HG03066 (cell line): ENCODE results near the gene RASSF5.
"Not testable (repeated sequence)": the region's sequence is repeated elsewhere in the genome, so short reads cannot be mapped to it uniquely, and the experiment has no call there.

Experiments
- ATAC-seq: cut with Tn5 transposase; IDR thresholded peaks from one replicate; pipeline ENCODE4 v1.9.1; 2021; ENCODE audit warnings: low read depth; ENCODE audit not compliant: unreplicated experiment

RASSF5 gene

DNA sequence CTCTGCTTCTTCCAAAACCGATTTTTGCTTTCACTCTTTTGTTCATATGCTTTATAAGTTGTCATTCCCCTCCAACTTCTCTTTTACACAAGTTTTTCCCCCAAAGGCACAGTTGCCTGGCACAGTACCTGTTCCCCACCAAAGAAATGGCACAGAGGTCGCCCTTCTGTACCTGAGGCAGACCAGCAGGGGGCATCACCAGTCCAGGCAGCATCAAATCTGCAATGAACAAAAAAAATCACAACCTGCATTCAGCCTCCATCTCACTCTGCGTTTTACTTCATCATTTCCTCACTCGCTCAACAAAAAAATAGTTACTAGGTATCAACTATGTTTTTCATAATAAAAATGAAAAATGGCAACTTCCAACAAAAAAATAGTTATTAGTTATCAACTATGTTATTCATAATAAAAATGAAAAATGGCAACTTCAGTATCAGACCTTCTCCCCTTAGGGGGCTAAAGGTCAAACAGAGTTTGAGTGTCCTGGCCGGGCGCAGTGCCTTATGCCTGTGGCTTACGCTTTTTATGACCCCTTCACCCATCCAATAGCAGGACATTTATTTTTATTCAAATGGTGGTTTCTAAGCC, 100.9 kb downstream of the RASSF5 start:
- ATAC-seq, result no peak

DNA sequence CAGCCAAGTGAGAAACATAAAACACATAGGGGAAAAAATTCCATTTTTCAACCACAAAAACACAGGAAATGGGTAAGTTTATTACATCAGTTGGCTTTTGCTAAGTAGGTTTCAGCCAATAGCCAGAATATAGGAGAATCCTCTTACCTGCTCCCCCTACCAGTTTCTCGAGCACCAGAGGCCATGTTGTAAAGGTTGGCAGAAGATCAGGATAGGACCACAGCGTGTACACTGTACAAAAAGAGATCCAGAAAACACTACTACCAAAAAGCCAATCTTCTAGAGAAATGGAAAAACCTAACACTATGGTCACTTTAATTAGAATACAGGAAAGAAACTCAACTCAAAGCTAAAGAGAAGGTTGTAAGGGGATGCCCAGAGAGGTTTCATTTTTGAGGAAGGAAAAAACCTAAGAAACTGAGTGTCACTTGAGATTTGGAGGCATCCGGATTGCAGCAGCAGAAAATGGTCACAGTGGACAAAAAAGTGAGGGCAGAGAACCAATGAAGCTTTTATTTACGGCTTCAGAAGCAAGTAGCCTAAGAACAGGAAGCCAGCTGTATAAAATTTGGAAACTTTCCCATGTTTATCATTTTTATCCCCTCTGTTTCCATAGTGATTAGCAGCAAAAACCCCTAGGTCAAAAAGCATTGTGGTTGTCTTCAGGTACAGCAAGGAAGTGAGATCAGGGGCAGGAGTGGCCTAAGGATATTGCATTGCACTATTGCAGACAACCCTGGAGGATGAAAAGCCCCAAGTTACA, 102.1 kb downstream of the RASSF5 start:
- no peak for ATAC-seq

DNA sequence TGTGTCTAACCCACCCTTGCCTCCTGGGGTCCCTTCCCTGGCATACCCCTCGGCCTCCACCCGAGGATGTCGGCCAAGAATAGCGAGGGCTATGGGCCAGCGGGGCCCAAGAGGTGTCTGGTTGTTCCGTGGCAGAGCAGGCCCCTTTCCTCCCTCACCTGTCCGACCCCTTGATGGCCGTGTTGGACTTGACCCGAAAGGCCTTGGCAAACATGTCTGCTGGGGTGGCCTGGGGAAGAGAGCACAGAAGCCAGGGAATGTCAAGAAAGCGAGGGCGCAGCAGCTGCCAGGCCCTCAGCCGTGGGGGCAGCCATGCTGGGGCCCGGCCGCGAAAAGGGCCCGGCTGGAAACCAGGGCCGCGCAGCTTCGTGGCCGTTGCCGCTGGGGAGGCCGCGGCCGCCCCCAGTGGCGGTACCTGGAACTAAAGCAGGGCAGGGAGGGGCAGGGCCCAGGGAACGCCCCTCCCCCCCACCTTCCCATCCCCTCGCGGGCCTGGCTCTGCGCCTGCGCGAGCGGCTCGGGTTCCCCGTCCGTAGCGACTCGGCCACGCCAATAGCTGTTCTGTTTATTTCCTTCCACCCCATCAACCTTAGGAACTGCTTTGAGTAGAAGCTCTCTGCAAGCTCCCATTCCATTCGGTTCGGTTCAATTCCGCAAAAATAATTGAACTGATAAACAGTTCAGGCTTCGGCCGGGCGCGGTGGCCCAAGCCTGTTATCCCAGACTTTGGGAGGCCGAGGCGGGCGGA, 105.0 kb downstream of the RASSF5 start, which contains the start of gene EIF2D:
TSS of gene EIF2D (minus strand) at position 337 of the 748 bp plus-strand sequence. CDS start at position 214, 123 bp downstream.
- ATAC-seq, result peak; percentile 89

DNA sequence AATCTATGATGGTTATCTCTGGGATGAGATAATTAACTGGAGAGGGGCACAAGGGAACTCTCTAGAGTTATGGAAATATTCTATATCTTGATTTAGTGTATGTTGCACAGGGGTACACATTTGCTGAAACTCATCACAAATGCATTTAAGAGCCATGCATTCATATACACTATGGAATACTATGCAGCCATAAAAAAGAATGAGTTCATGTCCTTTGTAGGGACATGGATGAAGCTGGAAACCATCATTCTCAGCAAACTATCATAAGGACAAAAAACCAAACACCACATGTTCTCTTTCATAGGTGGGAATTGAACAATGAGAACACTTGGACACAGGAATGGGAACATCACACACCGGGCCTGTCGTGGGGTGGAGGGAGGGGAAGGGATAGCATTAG, 119.1 kb downstream of the RASSF5 start:
- ATAC-seq, result not testable (repeated sequence)

DNA sequence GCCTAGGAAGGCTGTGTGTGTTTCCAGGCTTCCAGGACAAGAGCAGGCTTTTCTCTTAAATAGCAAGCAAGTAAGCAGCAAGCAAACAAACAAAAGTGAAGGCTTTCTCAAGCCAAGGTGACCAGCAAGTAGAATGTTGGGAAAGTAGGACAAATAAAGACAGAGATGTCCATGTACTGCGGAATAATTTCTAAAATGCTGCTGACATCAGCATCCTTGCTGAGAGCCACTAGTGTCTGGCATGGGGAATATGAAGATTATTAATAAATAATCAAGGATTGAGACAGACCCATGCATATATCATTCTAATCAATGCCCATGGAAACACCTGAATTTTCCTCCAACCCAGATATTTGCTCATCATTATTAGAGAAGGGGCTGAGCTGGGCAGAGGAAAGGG, 121.6 kb downstream of the RASSF5 start:
- no peak for ATAC-seq

DNA sequence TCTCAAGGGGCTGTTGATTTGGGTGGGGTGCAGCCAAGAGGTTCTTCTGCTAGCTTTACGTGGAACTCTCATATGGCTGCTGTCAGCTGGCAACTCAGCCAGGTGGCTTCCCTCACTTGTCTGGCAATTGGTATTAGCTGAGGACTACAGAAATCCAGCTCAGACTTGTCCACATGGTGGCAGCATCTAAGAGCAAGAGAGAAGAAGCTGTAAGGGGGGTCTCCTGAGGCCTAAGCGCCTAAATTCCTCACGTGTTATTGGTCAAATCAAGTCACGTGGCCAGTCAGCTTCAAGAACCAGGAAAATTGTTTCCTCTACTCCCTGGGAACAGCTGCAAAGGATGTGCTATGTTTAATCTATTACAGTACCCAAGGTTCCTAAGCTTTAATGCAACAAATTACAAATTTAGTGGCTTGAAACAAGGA, 123.8 kb downstream of the RASSF5 start:
- ATAC-seq, result no peak

DNA sequence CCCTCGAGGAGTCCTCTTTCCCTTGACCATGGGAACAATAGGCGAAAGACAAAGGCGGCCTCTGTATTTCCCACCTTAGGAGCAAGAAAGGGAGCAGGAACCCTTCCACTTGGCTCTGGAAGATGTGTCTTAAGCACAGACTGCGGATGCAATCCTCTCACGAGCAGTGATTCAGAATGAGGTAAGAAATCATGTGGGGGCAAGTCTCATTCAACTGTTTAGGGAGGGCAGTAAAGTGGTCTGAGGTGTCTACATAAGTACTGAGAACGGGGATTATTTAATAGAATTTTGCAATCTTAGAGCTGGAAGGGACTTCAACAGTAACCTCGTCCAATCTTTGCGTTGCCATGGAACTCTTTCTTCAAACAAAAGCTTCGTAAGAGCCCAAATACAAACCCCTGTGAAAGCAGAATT, 126.4 kb downstream of the RASSF5 start:
- ATAC-seq, result no peak

DNA sequence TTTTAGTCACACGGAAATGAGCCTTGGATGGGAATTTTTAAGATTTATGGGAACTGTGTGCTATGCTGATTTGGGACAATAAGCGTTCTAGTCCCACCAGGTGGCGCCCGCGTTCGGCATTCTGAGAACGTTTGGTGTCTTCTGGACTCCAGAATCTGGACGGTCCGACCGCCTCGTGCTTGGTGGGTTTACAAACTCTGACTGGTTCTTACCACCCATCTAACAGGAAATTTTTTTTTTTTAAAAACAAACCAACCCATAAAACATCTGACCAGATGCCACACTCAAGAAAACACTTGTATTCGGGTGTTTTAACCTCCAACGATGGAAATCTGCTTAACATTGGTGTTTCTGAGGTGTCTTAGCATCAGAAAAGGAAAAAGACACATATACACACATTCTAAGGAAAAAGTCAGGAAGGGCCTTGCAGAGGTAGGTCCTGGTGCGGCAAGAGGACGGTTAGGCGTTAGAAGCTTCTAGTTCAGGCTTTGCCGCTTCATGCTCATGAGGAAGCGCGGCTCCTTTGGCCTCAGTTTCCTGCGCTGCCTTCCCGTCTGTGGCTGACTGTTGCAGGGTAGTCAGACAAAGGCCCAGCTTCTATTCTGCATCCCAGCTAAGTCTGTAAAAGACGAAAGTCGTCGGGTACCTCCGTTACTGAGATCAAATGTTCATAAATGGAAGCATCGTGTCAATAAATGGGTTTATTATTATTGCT, 127.2 kb downstream of the RASSF5 start:
- ATAC-seq, result no peak

DNA sequence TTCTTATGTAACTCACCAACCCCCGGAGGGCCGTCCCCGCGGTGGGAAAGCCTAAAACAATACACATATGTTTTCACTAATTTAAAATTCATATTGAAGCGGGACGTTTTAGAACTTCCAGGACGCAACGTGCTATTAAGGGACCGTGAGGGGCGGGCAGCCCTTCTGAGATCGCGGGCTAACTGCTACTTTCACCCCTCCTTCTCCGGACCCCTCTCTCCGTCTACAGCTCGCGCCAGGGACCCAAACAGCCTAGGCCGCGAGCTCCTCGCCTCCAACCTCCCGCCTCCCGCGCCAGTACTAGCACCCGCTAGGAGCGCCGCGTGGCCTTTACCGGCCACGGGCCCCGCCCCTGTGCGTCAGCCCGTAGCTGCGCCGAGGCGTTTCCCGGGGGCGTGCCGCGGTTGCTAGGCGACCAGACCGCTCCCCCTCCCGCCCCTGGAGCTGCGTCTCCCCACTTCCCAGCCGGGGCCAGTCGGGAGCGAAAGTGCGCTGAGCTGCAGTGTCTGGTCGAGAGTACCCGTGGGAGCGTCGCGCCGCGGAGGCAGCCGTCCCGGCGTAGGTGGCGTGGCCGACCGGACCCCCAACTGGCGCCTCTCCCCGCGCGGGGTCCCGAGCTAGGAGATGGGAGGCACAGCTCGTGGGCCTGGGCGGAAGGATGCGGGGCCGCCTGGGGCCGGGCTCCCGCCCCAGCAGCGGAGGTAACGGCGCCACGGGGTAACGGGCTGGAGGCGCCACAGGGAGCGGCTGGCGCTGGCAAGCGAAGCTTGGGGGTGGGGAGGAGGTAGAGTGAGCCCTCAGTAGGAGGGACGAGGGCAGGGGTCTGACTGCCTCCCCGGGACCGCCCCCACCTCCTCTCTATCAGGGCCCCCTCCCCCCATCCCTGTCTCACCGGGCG, 128.0 kb downstream of the RASSF5 start, which contains the start of gene DYRK3:
TSS of gene DYRK3 (plus strand) at position 457 of the 898 bp plus-strand sequence. CDS start at position 625, 168 bp downstream.
- ATAC-seq, result peak; percentile 92

DNA sequence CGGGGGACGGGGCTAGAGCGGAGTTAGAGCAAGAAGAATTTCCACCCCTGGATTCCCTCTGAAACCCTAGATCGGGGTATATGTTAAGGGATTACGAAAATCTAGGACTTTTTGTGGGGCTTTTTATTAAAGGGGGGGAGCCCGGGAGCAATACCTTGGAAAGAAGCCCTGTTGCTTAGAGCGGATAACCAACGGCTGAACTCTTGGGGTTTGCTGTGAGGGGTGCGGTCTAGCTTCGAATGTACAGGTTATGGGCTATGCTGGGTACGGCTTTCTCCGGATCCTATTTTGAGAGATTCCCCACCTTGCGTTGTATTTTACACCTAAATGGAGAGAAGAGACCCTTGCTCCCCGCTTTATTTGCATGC, 128.6 kb downstream of the RASSF5 start:
- ATAC-seq, result no peak

DNA sequence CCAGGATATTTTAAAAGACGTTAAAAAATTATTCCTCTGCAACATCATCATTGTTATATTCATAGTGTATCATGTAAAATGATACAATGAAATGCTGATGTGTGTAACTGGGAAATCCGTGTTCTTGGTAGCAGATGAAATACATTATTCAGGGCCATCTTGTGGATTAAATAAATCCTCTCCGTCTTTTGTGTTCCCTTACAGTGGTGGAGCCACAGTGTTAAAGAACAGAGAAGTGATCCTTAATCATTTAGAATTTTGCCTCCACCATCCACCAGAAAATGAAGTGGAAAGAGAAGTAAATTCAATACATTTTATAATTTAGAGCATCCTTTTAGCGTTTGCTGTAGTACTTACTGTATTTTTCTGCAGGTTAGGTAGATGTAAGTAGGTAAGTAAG, 129.3 kb downstream of the RASSF5 start:
- ATAC-seq, result no peak

DNA sequence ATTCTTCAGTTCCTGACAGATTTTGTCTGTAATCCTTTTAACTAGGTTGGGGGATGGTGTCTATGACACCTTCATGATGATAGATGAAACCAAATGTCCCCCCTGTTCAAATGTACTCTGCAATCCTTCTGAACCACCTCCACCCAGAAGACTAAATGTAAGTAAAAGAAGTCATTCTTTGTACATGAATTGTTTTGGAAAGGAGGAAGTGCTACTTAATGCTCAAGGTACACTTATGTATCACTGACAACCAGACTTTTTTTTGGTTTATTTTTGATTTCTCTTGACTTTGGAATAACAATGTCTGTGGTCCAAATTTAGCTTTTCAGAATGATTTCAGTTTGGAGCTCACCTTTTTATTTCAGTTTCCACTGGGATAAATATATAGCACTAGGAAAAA, 130.3 kb downstream of the RASSF5 start:
- ATAC-seq, result no peak
